ENCODE measurements around the gene DYDC1. TPM values are rescaled to one million over a fixed set of nuclear protein-coding genes. Genes with fewer than 3 reads are reported as not detected.
A peak's percentile ranks its signal among the peaks of the same experiment; 100 is the strongest.
"Not testable (repeated sequence)": the region's sequence is repeated elsewhere in the genome, so short reads cannot be mapped to it uniquely, and the experiment has no call there.

DYDC1 gene
- total RNA-seq, 1 donor from 2014 or later = not detected

- peaks cover 20% of the 10 kb centered on the region for H3K27me3 ChIP-seq
- peaks cover 9% of the 10 kb centered on the region for H3F3A ChIP-seq (ENCODE audit: low read depth)
- Mint-ChIP-seq H3K27ac (no peak overlapping the region), H3K36me3 (no peaks in the 10 kb centered on the region), H3K4me3 (no peak overlapping the region), H3K27me3 (ENCODE audit: insufficient read depth, low read depth) (peaks cover 14% of the 10 kb centered on the region), H3K4me1 (peaks cover 17% of the 10 kb centered on the region), H3K9me3 (peaks cover 5% of the 10 kb centered on the region)
- no peak overlapping the region for H2AFZ ChIP-seq (replicated peaks)
- no peak overlapping the region for H3K4me3 ChIP-seq
- no peaks in the 10 kb centered on the region for H3K36me3 ChIP-seq
- H3K79me2 ChIP-seq (ENCODE audit: low read depth) = no peaks in the 10 kb centered on the region
- H3K4me2 ChIP-seq = no peak overlapping the region
- no peaks in the 10 kb centered on the region for H4K20me1 ChIP-seq (ENCODE audit: low read depth)
- TF ChIP-seq, protein P1, sequence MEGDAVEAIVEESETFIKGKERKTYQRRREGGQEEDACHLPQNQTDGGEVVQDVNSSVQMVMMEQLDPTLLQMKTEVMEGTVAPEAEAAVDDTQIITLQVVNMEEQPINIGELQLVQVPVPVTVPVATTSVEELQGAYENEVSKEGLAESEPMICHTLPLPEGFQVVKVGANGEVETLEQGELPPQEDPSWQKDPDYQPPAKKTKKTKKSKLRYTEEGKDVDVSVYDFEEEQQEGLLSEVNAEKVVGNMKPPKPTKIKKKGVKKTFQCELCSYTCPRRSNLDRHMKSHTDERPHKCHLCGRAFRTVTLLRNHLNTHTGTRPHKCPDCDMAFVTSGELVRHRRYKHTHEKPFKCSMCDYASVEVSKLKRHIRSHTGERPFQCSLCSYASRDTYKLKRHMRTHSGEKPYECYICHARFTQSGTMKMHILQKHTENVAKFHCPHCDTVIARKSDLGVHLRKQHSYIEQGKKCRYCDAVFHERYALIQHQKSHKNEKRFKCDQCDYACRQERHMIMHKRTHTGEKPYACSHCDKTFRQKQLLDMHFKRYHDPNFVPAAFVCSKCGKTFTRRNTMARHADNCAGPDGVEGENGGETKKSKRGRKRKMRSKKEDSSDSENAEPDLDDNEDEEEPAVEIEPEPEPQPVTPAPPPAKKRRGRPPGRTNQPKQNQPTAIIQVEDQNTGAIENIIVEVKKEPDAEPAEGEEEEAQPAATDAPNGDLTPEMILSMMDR (IDR thresholded peaks at IDR 0.05) = no peak
- TF ChIP-seq EZH2phosphoT487 (IDR thresholded peaks at IDR 0.05) (no peak), EZH2 (IDR thresholded peaks at IDR 0.05) (no peak)
- no peak overlapping the region for H3K27ac ChIP-seq
- no peaks in the 10 kb centered on the region for H3K9me3 ChIP-seq (ENCODE audit: low read depth)
- no peak for DNase-seq (ENCODE audit: low spot score)
- H3K4me1 ChIP-seq = no peaks in the 10 kb centered on the region
- no peak overlapping the region for H3K9ac ChIP-seq
Measured at GRCh38 chr10:80359644-80360043, 3.1 kb upstream of the DYDC1 start.

- not testable (repeated sequence) for DNase-seq (ENCODE audit: low spot score); H3F3A ChIP-seq (ENCODE audit: low read depth); H3K9me3 ChIP-seq (ENCODE audit: low read depth); H3K36me3 ChIP-seq; H3K79me2 ChIP-seq (ENCODE audit: low read depth); H3K36me3 Mint-ChIP-seq; H2AFZ ChIP-seq (replicated peaks); H3K4me2 ChIP-seq; H3K27ac ChIP-seq; H3K4me3 ChIP-seq; H3K9ac ChIP-seq; H4K20me1 ChIP-seq (ENCODE audit: low read depth); H3K4me1 ChIP-seq; H3K9me3 Mint-ChIP-seq; H3K4me3 Mint-ChIP-seq
- H3K4me1 Mint-ChIP-seq = peaks cover 17% of the 10 kb centered on the region
- H3K27me3 ChIP-seq = peaks cover 20% of the 10 kb centered on the region
- peak overlapping the region; percentile 78 for H3K27ac Mint-ChIP-seq
- peaks cover 14% of the 10 kb centered on the region for H3K27me3 Mint-ChIP-seq (ENCODE audit: insufficient read depth, low read depth)
Measured at GRCh38 chr10:80358925-80359324, 2.4 kb upstream of the DYDC1 start.

DNA sequence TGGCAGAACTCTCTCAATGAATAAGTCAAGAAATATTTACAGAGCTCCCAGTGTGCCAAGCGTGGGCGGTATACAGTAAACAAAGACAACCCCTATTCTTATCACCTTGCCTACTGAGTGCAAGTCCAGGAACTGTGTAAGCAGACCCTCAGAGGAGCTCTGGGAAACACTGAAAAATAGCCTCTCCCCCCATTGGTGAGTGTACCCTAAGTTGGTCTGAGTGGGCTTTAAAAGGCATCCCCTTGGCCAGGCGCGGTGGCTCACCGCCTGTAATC, 1.2 kb upstream of the DYDC1 start:
- H3K4me1 Mint-ChIP-seq = peaks cover 17% of the 10 kb centered on the region
- H3K27me3 Mint-ChIP-seq (ENCODE audit: insufficient read depth, low read depth) = peaks cover 14% of the 10 kb centered on the region
- Histone ChIP-seq H3K79me2 (ENCODE audit: low read depth) (no peaks in the 10 kb centered on the region), H3K9me3 (ENCODE audit: low read depth) (no peaks in the 10 kb centered on the region), H2AFZ (replicated peaks) (no peak overlapping the region), H3K9ac (no peak overlapping the region), H3F3A (ENCODE audit: low read depth) (peaks cover 9% of the 10 kb centered on the region), H3K4me3 (no peak overlapping the region), H3K27me3 (peaks cover 20% of the 10 kb centered on the region), H3K4me1 (no peaks in the 10 kb centered on the region), H3K4me2 (peak overlapping the region; percentile 80), H3K36me3 (no peaks in the 10 kb centered on the region), H3K27ac (no peak overlapping the region), H4K20me1 (ENCODE audit: low read depth) (no peaks in the 10 kb centered on the region)
- peak overlapping the region; percentile 89 for H3K4me3 Mint-ChIP-seq
- no peak overlapping the region for H3K27ac Mint-ChIP-seq
- DNase-seq (ENCODE audit: low spot score) = no peak
- no peaks in the 10 kb centered on the region for H3K36me3 Mint-ChIP-seq
- TF ChIP-seq, protein P1 (IDR thresholded peaks at IDR 0.05) = no peak
- TF ChIP-seq EZH2 (IDR thresholded peaks at IDR 0.05) = no peak
- no peak for TF ChIP-seq EZH2phosphoT487 (IDR thresholded peaks at IDR 0.05)
- H3K9me3 Mint-ChIP-seq = peaks cover 5% of the 10 kb centered on the region

DNA sequence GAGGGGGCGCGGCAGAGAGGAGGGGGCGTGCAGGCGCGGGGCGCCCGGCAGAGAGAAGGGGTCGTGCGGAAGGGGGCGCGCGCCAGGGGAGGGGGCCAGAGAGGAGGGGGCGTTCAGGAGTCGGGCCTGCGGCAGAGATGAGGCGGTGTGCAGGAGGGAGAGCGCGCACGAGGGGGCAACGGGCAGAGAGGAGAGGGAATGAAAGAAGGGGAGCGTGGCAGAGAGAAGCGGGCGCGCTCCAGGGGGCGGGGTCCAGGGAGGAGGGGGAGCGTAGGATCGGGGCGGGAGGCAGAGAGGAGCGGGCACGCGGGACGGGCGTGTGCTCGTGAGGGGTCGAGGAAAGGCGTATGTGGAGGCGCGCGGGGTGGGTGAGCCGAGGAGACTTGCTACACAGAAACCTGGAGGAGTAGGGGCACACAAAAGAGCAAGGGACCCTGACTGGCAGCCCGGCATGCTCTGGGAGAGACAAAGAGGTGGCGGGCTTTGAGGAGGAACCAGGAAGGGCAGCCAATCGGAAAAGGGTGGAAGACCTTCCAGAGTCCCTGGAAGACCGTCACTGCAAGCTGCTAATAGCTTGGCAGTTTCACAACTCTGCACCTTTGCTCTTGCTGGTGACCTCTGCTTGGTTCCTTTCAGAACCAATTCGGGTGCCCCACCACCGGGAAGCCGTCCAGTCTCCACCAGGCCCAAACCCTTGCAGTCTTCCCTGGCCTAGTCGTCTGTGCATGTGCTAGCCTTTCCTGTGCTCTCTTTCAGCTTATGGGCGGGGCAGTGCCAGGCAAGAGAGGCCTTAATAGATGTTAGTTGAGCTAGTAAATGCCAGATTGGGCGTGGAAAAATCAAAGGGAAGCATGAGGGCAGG, 665 bp upstream of the DYDC1 start:
- H3K36me3 Mint-ChIP-seq = no peaks in the 10 kb centered on the region
- peak overlapping the region; percentile 57 for H3K27ac Mint-ChIP-seq
- peaks cover 5% of the 10 kb centered on the region for H3K9me3 Mint-ChIP-seq
- Histone ChIP-seq H3K4me3 (peak overlapping the region; percentile 50), H3K4me1 (no peaks in the 10 kb centered on the region), H3K9ac (no peak overlapping the region), H3K36me3 (no peaks in the 10 kb centered on the region), H3K27me3 (peaks cover 20% of the 10 kb centered on the region), H2AFZ (replicated peaks) (peak overlapping the region; percentile 89), H3K4me2 (peak overlapping the region; percentile 80), H3K9me3 (ENCODE audit: low read depth) (no peaks in the 10 kb centered on the region), H3K27ac (no peak overlapping the region), H3F3A (ENCODE audit: low read depth) (peaks cover 9% of the 10 kb centered on the region), H4K20me1 (ENCODE audit: low read depth) (no peaks in the 10 kb centered on the region), H3K79me2 (ENCODE audit: low read depth) (no peaks in the 10 kb centered on the region)
- peak overlapping the region; percentile 89 for H3K4me3 Mint-ChIP-seq
- peaks cover 14% of the 10 kb centered on the region for H3K27me3 Mint-ChIP-seq (ENCODE audit: insufficient read depth, low read depth)
- peaks cover 17% of the 10 kb centered on the region for H3K4me1 Mint-ChIP-seq
- no peak for TF ChIP-seq EZH2 (IDR thresholded peaks at IDR 0.05)
- TF ChIP-seq, protein P1 (IDR thresholded peaks at IDR 0.05) = no peak
- TF ChIP-seq EZH2phosphoT487 (IDR thresholded peaks at IDR 0.05) = no peak
- DNase-seq (ENCODE audit: low spot score) = peak; percentile 66
